Stimulated activated CD4-positive, alpha-beta T cell treated with anti-CD3 and anti-CD28 coated beads, Interleukin-1b, Interleukin-23, amount 100 ng/mL, for 1 hour (primary cell): ENCODE data around the gene IL36B.
"Not testable (repeated sequence)": the region's sequence is repeated elsewhere in the genome, so short reads cannot be mapped to it uniquely, and the experiment has no call there.

ENCODE experiments used
- DNase-seq, 2 donors: peaks; one replicate each; pipeline ENCODE4 v3.0.0-alpha.2; 2020; ENCODE audit warnings: low read depth in 2 of 2

The IL36B gene

GRCh38 chr2:113052396-113052917, at the start of gene IL36B:
TSS of gene IL36B (minus strand) at chr2:113052867.
- no peak for DNase-seq

- no peak for DNase-seq
Measured at GRCh38 chr2:113102133-113102532, 49.5 kb upstream of the IL36B start.

- no peak for DNase-seq
Measured at GRCh38 chr2:113098532-113098931, 45.9 kb upstream of the IL36B start.

- DNase-seq = no peak
Measured at GRCh38 chr2:113098041-113098440, 45.4 kb upstream of the IL36B start.

GRCh38 chr2:113096842-113097618, 44.4 kb upstream of the IL36B start:
- DNase-seq = not testable (repeated sequence)

- DNase-seq = not testable (repeated sequence)
Measured at GRCh38 chr2:113096306-113096705, 43.6 kb upstream of the IL36B start.

- DNase-seq = no peak
Measured at GRCh38 chr2:113093613-113093977, 40.9 kb upstream of the IL36B start.

- DNase-seq = no peak
Measured at GRCh38 chr2:113092864-113093612, 40.4 kb upstream of the IL36B start.

GRCh38 chr2:113091231-113091896, 38.7 kb upstream of the IL36B start:
- DNase-seq = no peak

GRCh38 chr2:113089916-113090315, 37.2 kb upstream of the IL36B start:
- DNase-seq = no peak

GRCh38 chr2:113088213-113088992, 35.7 kb upstream of the IL36B start:
- no peak for DNase-seq

GRCh38 chr2:113085542-113085941, 32.9 kb upstream of the IL36B start:
- no peak for DNase-seq

GRCh38 chr2:113084249-113085000, 31.8 kb upstream of the IL36B start:
- DNase-seq = no peak

GRCh38 chr2:113083296-113083695, 30.6 kb upstream of the IL36B start:
- no peak for DNase-seq

GRCh38 chr2:113081488-113082210, 29.0 kb upstream of the IL36B start:
- no peak for DNase-seq

- DNase-seq = peak in 1 of 2 donors; percentile 30
Measured at GRCh38 chr2:113080134-113080533, 27.5 kb upstream of the IL36B start.

GRCh38 chr2:113079131-113079530, 26.5 kb upstream of the IL36B start:
- DNase-seq = no peak

- no peak for DNase-seq
Measured at GRCh38 chr2:113078350-113078839, 25.7 kb upstream of the IL36B start.

- DNase-seq = no peak
Measured at GRCh38 chr2:113077921-113078320, 25.3 kb upstream of the IL36B start.
